Keratinocyte (primary cell): ENCODE measurements around the gene CNFN. TPM values are rescaled to one million over a fixed set of nuclear protein-coding genes. Genes with fewer than 3 reads are reported as not detected.

Source experiments
- DNase-seq: peaks from one replicate; pipeline ENCODE4 v3.0.0-alpha.2; 2011; ENCODE audit warnings: low read depth, missing footprints, low spot score
- FAIRE-seq: peaks from 2 replicates; lab custom pipeline; 2011; peaks lifted over from hg19 to GRCh38; lab: Jason Lieb, UNC
- H2AFZ ChIP-seq: 2 replicates; pipeline ENCODE4 v1.6.0; 2012; ENCODE audit warnings: low read length, control low read depth, inconsistent platforms; ENCODE audit not compliant: control insufficient read depth
- H3K27ac ChIP-seq: 2 replicates; pipeline ENCODE4 v1.5.1; 2011; ENCODE audit warnings: low read length; ENCODE audit not compliant: control insufficient read depth, insufficient read depth
- H3K27me3 ChIP-seq: 3 replicates; pipeline ENCODE4 v1.6.0; 2011; ENCODE audit warnings: low read length; ENCODE audit not compliant: control insufficient read depth, insufficient read depth; ENCODE audit errors: extremely low read depth
- H3K36me3 ChIP-seq, 2 experiments: 2 replicates in 1 of 2; 3 replicates in 1 of 2; pipeline ENCODE4 v1.5.1; 2011; ENCODE audit warnings: low read length in 2 of 2, mild to moderate bottlenecking in 1 of 2; ENCODE audit not compliant: control insufficient read depth in 2 of 2, insufficient read depth in 2 of 2; ENCODE audit errors: extremely low read depth in 1 of 2
- H3K4me1 ChIP-seq: 3 replicates; pipeline ENCODE4 v1.5.1; 2011; ENCODE audit warnings: low read length; ENCODE audit not compliant: control insufficient read depth, insufficient read depth; ENCODE audit errors: extremely low read depth
- H3K4me2 ChIP-seq: 3 replicates; pipeline ENCODE4 v1.6.0; 2011; ENCODE audit warnings: low read depth, low read length; ENCODE audit not compliant: control insufficient read depth, insufficient read depth; ENCODE audit errors: extremely low read depth
- H3K4me3 ChIP-seq, 3 experiments: fragments of 200-600 bp in 1 of 3; sonication (generic) in 1 of 3; 2 replicates in 2 of 3; 3 replicates in 1 of 3; pipeline ENCODE4 v1.5.1; 2011 to 2016; ENCODE audit warnings: low read length in 3 of 3, mild to moderate bottlenecking in 3 of 3, control low read depth in 2 of 3, inconsistent platforms in 1 of 3, low read depth in 1 of 3, mixed read lengths in 1 of 3, mixed run types in 1 of 3, moderate library complexity in 1 of 3; ENCODE audit not compliant: control insufficient read depth in 2 of 3, insufficient read depth in 2 of 3; ENCODE audit errors: extremely low read depth in 1 of 3
- H3K79me2 ChIP-seq: 2 replicates; pipeline ENCODE4 v1.6.0; 2012; ENCODE audit warnings: low read length; ENCODE audit not compliant: control insufficient read depth, insufficient read depth
- H3K9ac ChIP-seq: 3 replicates; pipeline ENCODE4 v1.6.0; 2011; ENCODE audit warnings: low read length; ENCODE audit not compliant: control insufficient read depth, insufficient read depth; ENCODE audit errors: extremely low read depth
- H3K9me1 ChIP-seq: 3 replicates; pipeline ENCODE4 v1.6.0; 2011; ENCODE audit warnings: low read length; ENCODE audit not compliant: control insufficient read depth, insufficient read depth; ENCODE audit errors: extremely low read depth
- H3K9me3 ChIP-seq: 2 replicates; pipeline ENCODE4 v1.5.1; 2012; ENCODE audit warnings: low read depth, low read length; ENCODE audit not compliant: control insufficient read depth
- H4K20me1 ChIP-seq: 3 replicates; pipeline ENCODE4 v1.6.0; 2011; ENCODE audit warnings: low read length; ENCODE audit not compliant: control insufficient read depth, insufficient read depth; ENCODE audit errors: extremely low read depth
- EZH2 ChIP-seq: IDR thresholded peaks from one replicate; pipeline ENCODE4 v1.6.1; 2012; ENCODE audit warnings: inconsistent platforms, mild to moderate bottlenecking, low read length, moderate library complexity
- dilution Hi-C: fragments of 300-500 bp; cut with MboI; formaldehyde crosslinking; loops from one replicate; pipeline ENCODE4 v1.7.0; 2020; ENCODE audit warnings: low sequenced_read_pairs; ENCODE audit not compliant: extremely low pct_ligation_motif_present
- polyA plus RNA-seq, 5 experiments: library from polyadenylated mRNA; depleted of rRNA in 3 of 5; stranded (reverse) in 3 of 5; stranded (forward) in 1 of 5; unstranded in 1 of 5; fragments of >200 nt; gene quantifications; 1 replicate in 1 of 5; 2 replicates in 3 of 5; 3 replicates in 1 of 5; pipeline versions ENCODE4 v1.2.1 to v1.2.3, GENCODE V29; 2011 to 2012; ENCODE audit warnings: missing spikeins in 2 of 5, low read depth in 1 of 5, low replicate concordance in 1 of 5
- TF ChIP-seq, protein P1 (sequence below), 3 experiments: IDR thresholded peaks in 1 of 3; conservative IDR thresholded peaks in 1 of 3; optimal IDR thresholded peaks in 1 of 3; 2 replicates in 2 of 3; 3 replicates in 1 of 3; pipeline versions ENCODE3 to v1.5.1; 2011; ENCODE audit warnings: low read length in 3 of 3, mild to moderate bottlenecking in 3 of 3, moderate library complexity in 2 of 3, control low read depth in 1 of 3, inconsistent platforms in 1 of 3; ENCODE audit not compliant: insufficient read depth in 2 of 3; ENCODE audit errors: extremely low read depth in 1 of 3

CNFN gene
- polyA plus RNA-seq, 1 donor (not counting 4 experiments of a cell fraction or from before 2014, with no cell fraction given), result 3.0 TPM

- DNase-seq, result no peak
- H3K36me3 ChIP-seq, result peaks cover 0 to 5% of the 10 kb centered on the region in 2 experiments
- H3K9ac ChIP-seq, result no peak overlapping the region
- no peaks in the 10 kb centered on the region for H3K9me3 ChIP-seq
- H2AFZ ChIP-seq, result no peak overlapping the region
- H3K4me2 ChIP-seq, result no peak overlapping the region
- no peak overlapping the region for H3K4me3 ChIP-seq
- H4K20me1 ChIP-seq, result no peaks in the 10 kb centered on the region
- H3K9me1 ChIP-seq, result no peaks in the 10 kb centered on the region
- H3K27ac ChIP-seq, result no peak overlapping the region
- dilution Hi-C loops, result no loop called here
- no peaks in the 10 kb centered on the region for H3K4me1 ChIP-seq
- H3K27me3 ChIP-seq, result no peaks in the 10 kb centered on the region
- no peaks in the 10 kb centered on the region for H3K79me2 ChIP-seq
- no peak for FAIRE-seq
- TF ChIP-seq, protein P1, sequence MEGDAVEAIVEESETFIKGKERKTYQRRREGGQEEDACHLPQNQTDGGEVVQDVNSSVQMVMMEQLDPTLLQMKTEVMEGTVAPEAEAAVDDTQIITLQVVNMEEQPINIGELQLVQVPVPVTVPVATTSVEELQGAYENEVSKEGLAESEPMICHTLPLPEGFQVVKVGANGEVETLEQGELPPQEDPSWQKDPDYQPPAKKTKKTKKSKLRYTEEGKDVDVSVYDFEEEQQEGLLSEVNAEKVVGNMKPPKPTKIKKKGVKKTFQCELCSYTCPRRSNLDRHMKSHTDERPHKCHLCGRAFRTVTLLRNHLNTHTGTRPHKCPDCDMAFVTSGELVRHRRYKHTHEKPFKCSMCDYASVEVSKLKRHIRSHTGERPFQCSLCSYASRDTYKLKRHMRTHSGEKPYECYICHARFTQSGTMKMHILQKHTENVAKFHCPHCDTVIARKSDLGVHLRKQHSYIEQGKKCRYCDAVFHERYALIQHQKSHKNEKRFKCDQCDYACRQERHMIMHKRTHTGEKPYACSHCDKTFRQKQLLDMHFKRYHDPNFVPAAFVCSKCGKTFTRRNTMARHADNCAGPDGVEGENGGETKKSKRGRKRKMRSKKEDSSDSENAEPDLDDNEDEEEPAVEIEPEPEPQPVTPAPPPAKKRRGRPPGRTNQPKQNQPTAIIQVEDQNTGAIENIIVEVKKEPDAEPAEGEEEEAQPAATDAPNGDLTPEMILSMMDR (optimal IDR thresholded peaks at IDR 0.05 in 1 of 3, IDR thresholded peaks at IDR 0.05 in 1 of 3, conservative IDR thresholded peaks at IDR 0.05 in 1 of 3; ENCODE audit: extremely low read depth in 1 of 3, insufficient read depth in 2 of 3, low read length in 3 of 3), result no peak
- no peak for TF ChIP-seq EZH2
Measured at GRCh38 chr19:42357290-42357689, 32.8 kb downstream of the CNFN start.

DNA sequence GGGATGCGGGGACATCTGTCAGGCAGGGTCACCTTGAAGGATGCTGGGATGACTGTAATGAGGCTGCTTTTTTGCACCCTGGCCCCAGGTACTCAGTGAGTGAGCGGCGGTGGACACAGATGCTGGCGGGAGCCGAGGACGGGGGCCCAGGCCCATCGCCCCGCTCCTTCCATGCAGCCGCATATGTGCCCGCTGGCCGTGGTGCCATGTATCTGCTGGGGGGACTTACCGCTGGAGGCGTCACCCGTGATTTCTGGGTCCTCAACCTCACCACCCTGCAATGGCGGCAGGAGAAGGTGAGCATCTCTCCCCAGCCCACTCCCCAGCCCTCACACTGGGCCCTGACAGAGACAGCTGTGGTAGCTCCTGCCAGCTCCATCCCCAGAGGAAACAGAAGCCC lies 33.4 kb downstream of the CNFN start:
- dilution Hi-C loops, result no loop called here
- DNase-seq, result no peak

More for the DNA sequence above, 33.4 kb downstream of the CNFN start:
- Histone ChIP-seq H3K27ac (no peak overlapping the region), H3K4me1 (no peaks in the 10 kb centered on the region), H4K20me1 (no peaks in the 10 kb centered on the region), H3K9ac (no peak overlapping the region), H3K27me3 (no peaks in the 10 kb centered on the region), H3K4me3 (no peak overlapping the region), H2AFZ (no peak overlapping the region), H3K9me1 (no peaks in the 10 kb centered on the region), H3K9me3 (no peaks in the 10 kb centered on the region), H3K4me2 (no peak overlapping the region), H3K36me3 (peaks cover 0 to 3% of the 10 kb centered on the region in 2 experiments), H3K79me2 (no peaks in the 10 kb centered on the region)
- FAIRE-seq, result no peak
- TF ChIP-seq, protein P1 (optimal IDR thresholded peaks at IDR 0.05 in 1 of 3, IDR thresholded peaks at IDR 0.05 in 1 of 3, conservative IDR thresholded peaks at IDR 0.05 in 1 of 3; ENCODE audit: extremely low read depth in 1 of 3, insufficient read depth in 2 of 3, low read length in 3 of 3), result no peak
- TF ChIP-seq EZH2, result no peak
